K562 (cell line): ENCODE measurements around the gene MRPL40. TPM values are rescaled to one million over a fixed set of nuclear protein-coding genes. Genes with fewer than 3 reads are reported as not detected.
A peak's percentile ranks its signal among the peaks of the same experiment; 100 is the strongest.
"Not testable (repeated sequence)": the region's sequence is repeated elsewhere in the genome, so short reads cannot be mapped to it uniquely, and the experiment has no call there.

Source experiments
- BCLAF1 ChIP-seq, 2 experiments: fragments of 450-650 bp in 1 of 2; IDR thresholded peaks; 2 replicates each; pipeline ENCODE4 v1.6.1; 2011 to 2017; ENCODE audit warnings: low read depth in 2 of 2, antibody characterized with exemption in 1 of 2, borderline replicate concordance in 1 of 2, low read length in 1 of 2, mild to moderate bottlenecking in 1 of 2, mixed read lengths in 1 of 2; ENCODE audit not compliant: control insufficient read depth in 1 of 2
- CSDE1 ChIP-seq, 2 experiments: fragments of 450-650 bp; IDR thresholded peaks; 2 replicates each; pipeline ENCODE4 v1.6.1; 2016; ENCODE audit warnings: mild to moderate bottlenecking in 1 of 2
- ELF4 ChIP-seq: fragments of 450-650 bp; formaldehyde crosslinking; IDR thresholded peaks from 2 replicates; pipeline ENCODE4 v1.4.0; 2022; ENCODE audit warnings: missing genetic modification characterization
- FOXA1 ChIP-seq: fragments of 450-650 bp; IDR thresholded peaks from 2 replicates; pipeline ENCODE4 v1.6.1; 2016; ENCODE audit warnings: mild to moderate bottlenecking, borderline replicate concordance
- HSF4 ChIP-seq: fragments of 250-450 bp; sonication (Bioruptor Pico); IDR thresholded peaks from 2 replicates; pipeline ENCODE4 v2.1.2; 2022; ENCODE audit warnings: mild to moderate bottlenecking, moderate library complexity, borderline replicate concordance
- KHSRP ChIP-seq: fragments of 450-650 bp; IDR thresholded peaks from 2 replicates; pipeline ENCODE4 v1.6.1; 2017
- NR2F6 ChIP-seq: fragments of 450-650 bp; formaldehyde crosslinking; IDR thresholded peaks from 2 replicates; pipeline ENCODE4 v1.4.0; 2020; ENCODE audit warnings: mild to moderate bottlenecking
- PBX2 ChIP-seq, 2 experiments: IDR thresholded peaks in 1 of 2; conservative IDR thresholded peaks in 1 of 2; 2 replicates each; pipeline ENCODE4 v1.6.1; 2016; ENCODE audit warnings: low read depth in 2 of 2, mild to moderate bottlenecking in 1 of 2, missing compliant biosample characterization in 1 of 2, missing genetic modification characterization in 1 of 2, moderate library complexity in 1 of 2
- PHB2 ChIP-seq: fragments of 450-650 bp; IDR thresholded peaks from 2 replicates; pipeline ENCODE4 v1.6.1; 2017; ENCODE audit warnings: low read depth
- POLR2H ChIP-seq: IDR thresholded peaks from 2 replicates; pipeline ENCODE4 v1.6.1; 2016; ENCODE audit warnings: missing genetic modification characterization, low read depth, mild to moderate bottlenecking, control low read depth, missing compliant biosample characterization, moderate library complexity
- RBFOX2 ChIP-seq: fragments of 200-400 bp; formaldehyde crosslinking; IDR thresholded peaks from 2 replicates; pipeline ENCODE4 v1.6.1; 2017; ENCODE audit warnings: low read depth, mild to moderate bottlenecking, low read length, moderate library complexity
- STAT6 ChIP-seq: sonication (generic); formaldehyde crosslinking; IDR thresholded peaks from 2 replicates; pipeline ENCODE4 v1.8.1; 2023; ENCODE audit warnings: mild to moderate bottlenecking, missing genetic modification reagents
- ZNF408 ChIP-seq: fragments of 250-450 bp; sonication (Bioruptor Pico); IDR thresholded peaks from 2 replicates; pipeline ENCODE4 v1.4.0; 2020; ENCODE audit warnings: low read depth, mild to moderate bottlenecking, moderate library complexity
- ZNF699 ChIP-seq: fragments of 250-450 bp; sonication (Bioruptor Pico); IDR thresholded peaks from 2 replicates; pipeline ENCODE4 v1.8.0; 2021; ENCODE audit warnings: mild to moderate bottlenecking, moderate library complexity; ENCODE audit not compliant: insufficient replicate concordance
- polyA plus RNA-seq, 8 experiments: library from polyadenylated mRNA; depleted of rRNA in 4 of 8; stranded (reverse) in 5 of 8; unstranded in 3 of 8; fragments of >200 nt; fragmentation: Nextera tagmentation in 2 of 8; fragmentation: Illumina TruSeq in 1 of 8; extraction: Ambion mirVana in 2 of 8; extraction: Trizol in 1 of 8; gene quantifications; 2 replicates each; pipeline versions ENCODE4 v1.2.1 to v1.2.3, GENCODE V29; 2011 to 2014; ENCODE audit warnings: inconsistent platforms in 1 of 8, missing spikeins in 1 of 8
- total RNA-seq, 7 experiments: library from RNA; depleted of rRNA in 6 of 7; stranded (reverse); fragments of >200 nt in 6 of 7; fragmentation: Illumina TruSeq in 2 of 7; extraction: Trizol in 2 of 7; gene quantifications; 2 replicates each; pipeline versions ENCODE4 v1.2.1 to v1.2.3, GENCODE V29; 2011 to 2021; ENCODE audit warnings: low replicate concordance in 1 of 7
- TF ChIP-seq, protein P1 (sequence below): fragments of 450-650 bp; IDR thresholded peaks from 2 replicates; pipeline ENCODE4 v1.7.0; 2016; ENCODE audit warnings: borderline replicate concordance

The MRPL40 gene
- total and polyA plus RNA-seq, 9 of the 15 experiments (the other 6 are each of a cell fraction or from before 2014, with no cell fraction given), result 132 to 652 (median 208) TPM

DNA sequence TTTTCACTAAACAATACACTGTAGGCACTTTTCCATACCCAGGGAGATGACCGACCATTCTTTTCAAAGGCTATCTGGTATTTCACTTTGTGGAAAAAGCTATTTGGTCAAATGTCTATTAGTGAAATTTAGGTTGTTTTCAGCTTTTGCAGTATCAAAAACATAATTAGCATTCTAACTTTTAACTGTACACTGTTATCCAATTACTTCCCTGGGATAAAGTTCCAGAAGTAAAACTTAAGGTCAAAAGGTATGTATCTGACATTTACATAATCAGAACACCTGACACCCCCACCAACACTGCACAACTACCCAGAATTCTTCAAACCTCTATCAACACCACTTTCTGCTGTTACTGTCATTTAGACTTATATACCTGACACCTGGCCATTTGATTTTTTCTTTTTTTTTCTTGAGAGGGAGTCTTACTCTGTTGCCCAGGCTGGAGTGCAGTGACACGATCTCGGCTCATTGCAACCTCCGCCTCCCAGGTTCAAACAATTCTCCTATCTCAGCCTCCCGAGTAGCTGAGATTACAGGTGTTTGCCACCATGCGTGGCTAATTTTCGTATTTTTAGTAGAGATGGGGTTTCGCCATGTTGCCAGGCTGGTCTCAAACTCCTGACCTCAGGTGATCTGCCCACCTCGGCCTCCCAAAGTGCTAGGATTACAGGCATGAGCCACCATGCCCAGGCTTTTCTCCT lies 13.1 kb downstream of the MRPL40 start (continued):
- TF ChIP-seq STAT6 (CRISPR knock-in tag), result 0 out of 2 replicates have a peak, but pooled peaks have one; percentile 30
- TF ChIP-seq BCLAF1 (IDR thresholded peaks at IDR 0.05; ENCODE audit: borderline replicate concordance in 1 of 2, control insufficient read depth in 1 of 2, low read depth in 2 of 2, low read length in 1 of 2), result peak in 1 of 2 experiments; percentile 67; a peak in 1 of 4 replicates
- TF ChIP-seq CSDE1 (IDR thresholded peaks at IDR 0.05), result 0 out of 4 replicates have a peak, but pooled peaks of 1 of the 2 experiments have one; percentile 38
- TF ChIP-seq, protein P1, sequence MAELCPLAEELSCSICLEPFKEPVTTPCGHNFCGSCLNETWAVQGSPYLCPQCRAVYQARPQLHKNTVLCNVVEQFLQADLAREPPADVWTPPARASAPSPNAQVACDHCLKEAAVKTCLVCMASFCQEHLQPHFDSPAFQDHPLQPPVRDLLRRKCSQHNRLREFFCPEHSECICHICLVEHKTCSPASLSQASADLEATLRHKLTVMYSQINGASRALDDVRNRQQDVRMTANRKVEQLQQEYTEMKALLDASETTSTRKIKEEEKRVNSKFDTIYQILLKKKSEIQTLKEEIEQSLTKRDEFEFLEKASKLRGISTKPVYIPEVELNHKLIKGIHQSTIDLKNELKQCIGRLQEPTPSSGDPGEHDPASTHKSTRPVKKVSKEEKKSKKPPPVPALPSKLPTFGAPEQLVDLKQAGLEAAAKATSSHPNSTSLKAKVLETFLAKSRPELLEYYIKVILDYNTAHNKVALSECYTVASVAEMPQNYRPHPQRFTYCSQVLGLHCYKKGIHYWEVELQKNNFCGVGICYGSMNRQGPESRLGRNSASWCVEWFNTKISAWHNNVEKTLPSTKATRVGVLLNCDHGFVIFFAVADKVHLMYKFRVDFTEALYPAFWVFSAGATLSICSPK, result 0 out of 2 replicates have a peak, but pooled peaks have one; percentile 49
- 0 out of 2 replicates have a peak, but pooled peaks have one; percentile 3 for TF ChIP-seq FOXA1
- 0 out of 2 replicates have a peak, but pooled peaks have one; percentile 45 for TF ChIP-seq HSF4 (CRISPR knock-in tag)
- peak; percentile 83; the same call in 1 of the 2 replicates for TF ChIP-seq ELF4
- 0 out of 2 replicates have a peak, but pooled peaks have one; percentile 14 for TF ChIP-seq ZNF408 (CRISPR knock-in tag)
- TF ChIP-seq NR2F6 (CRISPR knock-in tag), result peak; percentile 80; the same call in 1 of the 2 replicates
- 0 out of 2 replicates have a peak, but pooled peaks have one; percentile 10 for TF ChIP-seq KHSRP
- peak; percentile 5 for TF ChIP-seq ZNF699 (CRISPR knock-in tag)
- TF ChIP-seq PBX2 (CRISPR knock-in tag; IDR thresholded peaks at IDR 0.05; ENCODE audit: low read depth), result 0 out of 2 replicates have a peak, but pooled peaks have one; percentile 16
- TF ChIP-seq PBX2 (tag; conservative IDR thresholded peaks at IDR 0.05; ENCODE audit: low read depth), result not testable (repeated sequence)
- TF ChIP-seq POLR2H, result peak; percentile 29; the same call in 1 of the 2 replicates
- 0 out of 2 replicates have a peak, but pooled peaks have one; percentile 34 for TF ChIP-seq PHB2
- peak; percentile 19; the same call in 1 of the 2 replicates for TF ChIP-seq RBFOX2
